ENCODE results near the gene WDR38. TPM values are rescaled to one million over a fixed set of nuclear protein-coding genes. Genes with fewer than 3 reads are reported as not detected.

WDR38 gene
- total and polyA plus RNA-seq, 2 of the 13 experiments (the other 11 are each of a cell fraction or from before 2014, with no cell fraction given) = not detected

DNA sequence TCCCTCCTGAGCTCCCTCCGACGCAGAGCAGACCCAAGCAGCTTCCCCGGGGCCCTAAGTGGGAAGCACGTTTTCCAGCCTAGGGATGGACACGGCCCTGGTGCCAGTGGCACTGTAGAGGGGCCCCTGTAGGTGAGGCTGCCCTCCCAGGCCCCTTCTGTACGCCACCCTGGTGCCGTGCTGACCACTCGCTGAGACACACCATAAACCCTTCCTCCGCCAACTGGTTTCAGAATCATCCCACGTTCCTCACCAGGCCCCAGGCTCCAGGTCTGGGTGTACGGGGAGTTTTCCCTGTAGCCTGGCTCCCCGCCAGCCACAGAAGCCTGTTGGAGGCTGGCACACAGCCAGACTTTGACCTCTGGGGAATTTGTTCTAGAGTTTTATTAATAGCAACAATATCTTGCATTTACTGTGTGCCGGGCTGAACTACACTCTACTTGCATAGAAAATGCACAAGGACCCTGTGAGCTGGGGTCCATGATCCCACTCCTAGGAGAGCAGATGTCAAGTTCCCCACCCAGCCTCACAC is 18.2 kb upstream of the WDR38 start (continued):
- TF ChIP-seq, protein P1, sequence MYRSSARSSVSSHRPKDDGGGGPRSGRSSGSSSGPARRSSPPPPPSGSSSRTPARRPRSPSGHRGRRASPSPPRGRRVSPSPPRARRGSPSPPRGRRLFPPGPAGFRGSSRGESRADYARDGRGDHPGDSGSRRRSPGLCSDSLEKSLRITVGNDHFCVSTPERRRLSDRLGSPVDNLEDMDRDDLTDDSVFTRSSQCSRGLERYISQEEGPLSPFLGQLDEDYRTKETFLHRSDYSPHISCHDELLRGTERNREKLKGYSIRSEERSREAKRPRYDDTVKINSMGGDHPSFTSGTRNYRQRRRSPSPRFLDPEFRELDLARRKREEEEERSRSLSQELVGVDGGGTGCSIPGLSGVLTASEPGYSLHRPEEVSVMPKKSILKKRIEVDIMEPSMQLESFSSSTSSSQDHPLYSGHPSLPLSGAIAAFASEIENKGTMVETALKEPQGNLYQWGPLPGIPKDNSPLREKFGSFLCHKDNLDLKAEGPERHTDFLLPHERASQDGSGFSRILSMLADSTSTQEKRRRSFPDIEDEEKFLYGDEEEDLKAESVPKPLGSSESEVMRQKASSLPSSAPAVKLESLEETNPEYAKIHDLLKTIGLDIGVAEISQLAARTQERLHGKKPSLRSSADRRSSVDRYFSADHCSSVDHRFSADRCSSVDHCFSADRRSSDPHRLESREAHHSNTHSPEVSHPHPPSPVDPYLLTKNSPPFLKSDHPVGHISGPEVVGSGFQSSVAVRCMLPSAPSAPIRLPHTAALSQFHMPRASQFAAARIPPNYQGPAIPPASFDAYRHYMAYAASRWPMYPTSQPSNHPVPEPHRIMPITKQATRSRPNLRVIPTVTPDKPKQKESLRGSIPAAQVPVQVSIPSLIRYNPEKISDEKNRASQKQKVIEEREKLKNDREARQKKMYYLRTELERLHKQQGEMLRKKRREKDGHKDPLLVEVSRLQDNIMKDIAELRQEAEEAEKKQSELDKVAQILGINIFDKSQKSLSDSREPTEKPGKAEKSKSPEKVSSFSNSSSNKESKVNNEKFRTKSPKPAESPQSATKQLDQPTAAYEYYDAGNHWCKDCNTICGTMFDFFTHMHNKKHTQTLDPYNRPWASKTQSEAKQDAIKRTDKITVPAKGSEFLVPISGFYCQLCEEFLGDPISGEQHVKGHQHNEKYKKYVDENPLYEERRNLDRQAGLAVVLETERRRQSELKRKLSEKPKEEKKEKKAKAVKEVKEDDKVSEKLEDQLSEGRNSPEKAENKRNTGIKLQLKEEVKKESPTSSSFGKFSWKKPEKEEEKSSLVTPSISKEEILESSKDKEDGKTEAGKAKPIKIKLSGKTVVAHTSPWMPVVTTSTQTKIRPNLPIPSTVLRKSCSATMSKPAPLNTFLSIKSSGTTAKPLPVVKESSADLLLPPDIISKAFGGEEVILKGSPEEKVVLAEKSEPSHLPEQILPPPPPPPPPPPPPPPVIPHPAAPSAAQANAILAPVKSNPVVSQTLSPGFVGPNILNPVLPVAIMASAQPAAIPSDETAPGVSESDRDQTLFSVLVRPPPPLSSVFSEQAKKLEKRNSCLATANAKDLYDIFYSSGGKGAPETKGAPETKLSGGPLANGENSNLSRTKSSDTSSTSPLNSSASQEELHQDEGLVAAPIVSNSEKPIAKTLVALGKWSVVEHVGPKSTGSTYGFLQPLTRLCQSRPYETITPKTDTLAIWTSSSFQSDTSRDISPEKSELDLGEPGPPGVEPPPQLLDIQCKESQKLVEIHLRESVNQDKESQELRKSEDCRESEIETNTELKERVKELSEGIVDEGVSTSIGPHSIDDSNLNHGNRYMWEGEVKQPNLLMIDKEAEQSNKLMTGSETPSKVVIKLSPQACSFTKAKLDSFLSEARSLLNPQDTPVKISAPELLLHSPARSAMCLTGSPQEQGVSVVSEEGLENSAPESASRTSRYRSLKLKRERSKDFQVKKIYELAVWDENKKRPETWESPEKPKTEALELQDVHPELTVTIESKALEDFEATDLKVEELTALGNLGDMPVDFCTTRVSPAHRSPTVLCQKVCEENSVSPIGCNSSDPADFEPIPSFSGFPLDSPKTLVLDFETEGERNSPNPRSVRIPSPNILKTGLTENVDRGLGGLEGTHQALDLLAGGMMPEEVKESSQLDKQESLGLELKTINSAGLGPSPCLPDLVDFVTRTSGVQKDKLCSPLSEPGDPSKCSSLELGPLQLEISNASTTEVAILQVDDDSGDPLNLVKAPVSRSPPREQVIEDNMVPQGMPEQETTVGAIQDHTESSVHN (CRISPR knock-in tag; IDR thresholded peaks at IDR 0.05) = no peak
- TF ChIP-seq, protein P2, sequence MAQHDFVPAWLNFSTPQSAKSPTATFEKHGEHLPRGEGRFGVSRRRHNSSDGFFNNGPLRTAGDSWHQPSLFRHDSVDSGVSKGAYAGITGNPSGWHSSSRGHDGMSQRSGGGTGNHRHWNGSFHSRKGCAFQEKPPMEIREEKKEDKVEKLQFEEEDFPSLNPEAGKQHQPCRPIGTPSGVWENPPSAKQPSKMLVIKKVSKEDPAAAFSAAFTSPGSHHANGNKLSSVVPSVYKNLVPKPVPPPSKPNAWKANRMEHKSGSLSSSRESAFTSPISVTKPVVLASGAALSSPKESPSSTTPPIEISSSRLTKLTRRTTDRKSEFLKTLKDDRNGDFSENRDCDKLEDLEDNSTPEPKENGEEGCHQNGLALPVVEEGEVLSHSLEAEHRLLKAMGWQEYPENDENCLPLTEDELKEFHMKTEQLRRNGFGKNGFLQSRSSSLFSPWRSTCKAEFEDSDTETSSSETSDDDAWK (CRISPR knock-in tag; IDR thresholded peaks at IDR 0.05) = no peak
- no peak for TF ChIP-seq ZNF263 (CRISPR knock-in tag; IDR thresholded peaks at IDR 0.05)
- no peak for TF ChIP-seq ZNF766 (CRISPR knock-in tag; IDR thresholded peaks at IDR 0.05; ENCODE audit: borderline replicate concordance)
- TF ChIP-seq, protein P3, sequence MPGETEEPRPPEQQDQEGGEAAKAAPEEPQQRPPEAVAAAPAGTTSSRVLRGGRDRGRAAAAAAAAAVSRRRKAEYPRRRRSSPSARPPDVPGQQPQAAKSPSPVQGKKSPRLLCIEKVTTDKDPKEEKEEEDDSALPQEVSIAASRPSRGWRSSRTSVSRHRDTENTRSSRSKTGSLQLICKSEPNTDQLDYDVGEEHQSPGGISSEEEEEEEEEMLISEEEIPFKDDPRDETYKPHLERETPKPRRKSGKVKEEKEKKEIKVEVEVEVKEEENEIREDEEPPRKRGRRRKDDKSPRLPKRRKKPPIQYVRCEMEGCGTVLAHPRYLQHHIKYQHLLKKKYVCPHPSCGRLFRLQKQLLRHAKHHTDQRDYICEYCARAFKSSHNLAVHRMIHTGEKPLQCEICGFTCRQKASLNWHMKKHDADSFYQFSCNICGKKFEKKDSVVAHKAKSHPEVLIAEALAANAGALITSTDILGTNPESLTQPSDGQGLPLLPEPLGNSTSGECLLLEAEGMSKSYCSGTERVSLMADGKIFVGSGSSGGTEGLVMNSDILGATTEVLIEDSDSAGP (CRISPR knock-in tag; IDR thresholded peaks at IDR 0.05; ENCODE audit: borderline replicate concordance) = no peak; the same call in 1 of the 2 replicates
- 0 out of 2 replicates have a peak, but pooled peaks have one; percentile 25 for TF ChIP-seq ZNF598 (CRISPR knock-in tag; IDR thresholded peaks at IDR 0.05; ENCODE audit: borderline replicate concordance)
- no peak for TF ChIP-seq ZNF496 (CRISPR knock-in tag; IDR thresholded peaks at IDR 0.05; ENCODE audit: insufficient replicate concordance)
- no peak for TF ChIP-seq ZNF296 (CRISPR knock-in tag; conservative IDR thresholded peaks at IDR 0.05)
- TF ChIP-seq ARNTL (CRISPR knock-in tag; IDR thresholded peaks at IDR 0.05) = no peak
- TF ChIP-seq, protein P4, sequence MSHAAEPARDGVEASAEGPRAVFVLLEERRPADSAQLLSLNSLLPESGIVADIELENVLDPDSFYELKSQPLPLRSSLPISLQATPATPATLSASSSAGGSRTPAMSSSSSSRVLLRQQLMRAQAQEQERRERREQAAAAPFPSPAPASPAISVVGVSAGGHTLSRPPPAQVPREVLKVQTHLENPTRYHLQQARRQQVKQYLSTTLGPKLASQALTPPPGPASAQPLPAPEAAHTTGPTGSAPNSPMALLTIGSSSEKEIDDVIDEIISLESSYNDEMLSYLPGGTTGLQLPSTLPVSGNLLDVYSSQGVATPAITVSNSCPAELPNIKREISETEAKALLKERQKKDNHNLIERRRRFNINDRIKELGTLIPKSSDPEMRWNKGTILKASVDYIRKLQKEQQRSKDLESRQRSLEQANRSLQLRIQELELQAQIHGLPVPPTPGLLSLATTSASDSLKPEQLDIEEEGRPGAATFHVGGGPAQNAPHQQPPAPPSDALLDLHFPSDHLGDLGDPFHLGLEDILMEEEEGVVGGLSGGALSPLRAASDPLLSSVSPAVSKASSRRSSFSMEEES (CRISPR knock-in tag; IDR thresholded peaks at IDR 0.05) = no peak
- TF ChIP-seq, protein P5, sequence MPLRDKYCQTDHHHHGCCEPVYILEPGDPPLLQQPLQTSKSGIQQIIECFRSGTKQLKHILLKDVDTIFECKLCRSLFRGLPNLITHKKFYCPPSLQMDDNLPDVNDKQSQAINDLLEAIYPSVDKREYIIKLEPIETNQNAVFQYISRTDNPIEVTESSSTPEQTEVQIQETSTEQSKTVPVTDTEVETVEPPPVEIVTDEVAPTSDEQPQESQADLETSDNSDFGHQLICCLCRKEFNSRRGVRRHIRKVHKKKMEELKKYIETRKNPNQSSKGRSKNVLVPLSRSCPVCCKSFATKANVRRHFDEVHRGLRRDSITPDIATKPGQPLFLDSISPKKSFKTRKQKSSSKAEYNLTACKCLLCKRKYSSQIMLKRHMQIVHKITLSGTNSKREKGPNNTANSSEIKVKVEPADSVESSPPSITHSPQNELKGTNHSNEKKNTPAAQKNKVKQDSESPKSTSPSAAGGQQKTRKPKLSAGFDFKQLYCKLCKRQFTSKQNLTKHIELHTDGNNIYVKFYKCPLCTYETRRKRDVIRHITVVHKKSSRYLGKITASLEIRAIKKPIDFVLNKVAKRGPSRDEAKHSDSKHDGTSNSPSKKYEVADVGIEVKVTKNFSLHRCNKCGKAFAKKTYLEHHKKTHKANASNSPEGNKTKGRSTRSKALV (CRISPR knock-in tag; IDR thresholded peaks at IDR 0.05) = 0 out of 2 replicates have a peak, but pooled peaks have one; percentile 33
- TF ChIP-seq ZNF333 (CRISPR knock-in tag; IDR thresholded peaks at IDR 0.05; ENCODE audit: borderline replicate concordance) = no peak
- TF ChIP-seq ZFX (CRISPR knock-in tag; IDR thresholded peaks at IDR 0.05; ENCODE audit: low read depth) = 0 out of 2 replicates have a peak, but pooled peaks have one; percentile 25
